ENCODE data around the gene WDR27. TPM values are rescaled to one million over a fixed set of nuclear protein-coding genes. Genes with fewer than 3 reads are reported as not detected.
"Not testable (repeated sequence)": the region's sequence is repeated elsewhere in the genome, so short reads cannot be mapped to it uniquely, and the experiment has no call there.

Gene WDR27
- polyA plus RNA-seq, 2 donors = 10.3 to 24.0 TPM

GRCh38 chr6:169617562-169617961 lies 84.3 kb downstream of the WDR27 start:
- WGBS, 2 donors = 93 to 95% methylated on average over 7 of the region's 7 CpGs
- Histone ChIP-seq H3K27me3 (ENCODE audit: control insufficient read depth in 1 of 2, insufficient read depth in 2 of 2, low read length in 2 of 2) (no peaks in the 10 kb centered on the region), H3K9me3 (ENCODE audit: control insufficient read depth in 2 of 2, insufficient read depth in 1 of 2, low read depth in 1 of 2, low read length in 1 of 2) (no peaks in the 10 kb centered on the region), H3K4me1 (ENCODE audit: control insufficient read depth in 2 of 2, insufficient read depth in 2 of 2, low read length in 1 of 2) (peaks cover 0 to 5% of the 10 kb centered on the region in 2 donors), H3K4me3 (ENCODE audit: low read depth in 1 of 2, low read length in 2 of 2) (no peak overlapping the region), H3K27ac (ENCODE audit: low read depth in 2 of 2, low read length in 1 of 2) (no peak overlapping the region), H3K36me3 (ENCODE audit: control insufficient read depth in 2 of 2, insufficient read depth in 2 of 2, low read length in 1 of 2) (no peaks in the 10 kb centered on the region)

- H3K27me3 ChIP-seq (ENCODE audit: control insufficient read depth in 1 of 2, insufficient read depth in 2 of 2, low read length in 2 of 2); H3K36me3 ChIP-seq (ENCODE audit: control insufficient read depth in 2 of 2, insufficient read depth in 2 of 2, low read length in 1 of 2); H3K4me1 ChIP-seq (ENCODE audit: control insufficient read depth in 2 of 2, insufficient read depth in 2 of 2, low read length in 1 of 2); H3K27ac ChIP-seq (ENCODE audit: low read depth in 2 of 2, low read length in 1 of 2); H3K4me3 ChIP-seq (ENCODE audit: low read depth in 1 of 2, low read length in 2 of 2); H3K9me3 ChIP-seq (ENCODE audit: control insufficient read depth in 2 of 2, insufficient read depth in 1 of 2, low read depth in 1 of 2, low read length in 1 of 2): not testable (repeated sequence)
- 95 to 98% methylated on average over 2 of the region's 2 CpGs for WGBS, 2 donors
Measured at GRCh38 chr6:169608609-169609008, 93.2 kb downstream of the WDR27 start.

DNA sequence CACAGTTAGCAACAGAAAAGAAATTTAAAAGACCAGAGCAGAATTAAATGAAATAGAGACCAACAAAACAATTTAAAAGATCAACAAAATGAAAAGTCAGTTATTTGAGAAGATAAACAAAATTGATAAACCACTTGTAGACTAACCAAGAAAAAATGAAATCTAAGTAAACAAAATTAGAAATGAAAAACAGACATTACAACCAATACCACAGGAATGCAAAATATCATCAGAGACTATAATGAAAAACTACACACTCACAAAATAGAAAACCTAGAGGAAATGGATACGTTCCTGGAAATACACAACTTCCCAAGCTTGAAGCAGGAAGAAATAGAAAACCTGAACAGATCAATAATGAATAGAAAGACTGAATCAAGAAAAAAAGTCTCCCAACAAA lies 97.8 kb downstream of the WDR27 start:
- no peaks in the 10 kb centered on the region for H3K9me3 ChIP-seq (ENCODE audit: control insufficient read depth in 2 of 2, insufficient read depth in 1 of 2, low read depth in 1 of 2, low read length in 1 of 2)
- no peaks in the 10 kb centered on the region for H3K4me1 ChIP-seq (ENCODE audit: control insufficient read depth in 2 of 2, insufficient read depth in 2 of 2, low read length in 1 of 2)
- H3K36me3 ChIP-seq (ENCODE audit: control insufficient read depth in 2 of 2, insufficient read depth in 2 of 2, low read length in 1 of 2) = peaks cover 0 to 3% of the 10 kb centered on the region in 2 donors
- 85 to 87% methylated on average over 1 of the region's 1 CpG for WGBS, 2 donors
- H3K4me3 ChIP-seq (ENCODE audit: low read depth in 1 of 2, low read length in 2 of 2) = no peak overlapping the region
- no peak overlapping the region for H3K27ac ChIP-seq (ENCODE audit: low read depth in 2 of 2, low read length in 1 of 2)
- H3K27me3 ChIP-seq (ENCODE audit: control insufficient read depth in 1 of 2, insufficient read depth in 2 of 2, low read length in 2 of 2) = no peaks in the 10 kb centered on the region

DNA sequence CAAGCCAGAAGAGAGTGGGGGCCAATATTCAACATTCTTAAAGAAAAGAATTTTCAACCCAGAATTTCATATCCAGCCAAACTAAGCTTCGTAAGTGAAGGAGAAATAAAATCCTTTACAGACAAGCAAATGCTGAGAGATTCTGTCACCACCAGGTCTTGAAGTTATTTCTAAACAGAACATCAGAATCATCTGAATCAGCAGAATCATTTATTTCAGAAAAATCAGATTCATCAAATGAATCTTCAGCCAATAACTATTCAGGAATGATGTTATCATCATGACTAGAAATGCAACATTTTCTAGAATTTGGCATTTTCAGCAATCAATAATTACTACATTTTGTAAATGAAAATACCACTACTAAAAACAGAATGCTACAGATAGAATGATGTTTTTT lies 100.7 kb downstream of the WDR27 start:
- H3K9me3 ChIP-seq (ENCODE audit: control insufficient read depth in 2 of 2, insufficient read depth in 1 of 2, low read depth in 1 of 2, low read length in 1 of 2); H3K27ac ChIP-seq (ENCODE audit: low read depth in 2 of 2, low read length in 1 of 2); H3K4me1 ChIP-seq (ENCODE audit: control insufficient read depth in 2 of 2, insufficient read depth in 2 of 2, low read length in 1 of 2); H3K36me3 ChIP-seq (ENCODE audit: control insufficient read depth in 2 of 2, insufficient read depth in 2 of 2, low read length in 1 of 2); H3K27me3 ChIP-seq (ENCODE audit: control insufficient read depth in 1 of 2, insufficient read depth in 2 of 2, low read length in 2 of 2); H3K4me3 ChIP-seq (ENCODE audit: low read depth in 1 of 2, low read length in 2 of 2): not testable (repeated sequence)
- WGBS, 2 donors = 100% methylated on average over 1 of the region's 1 CpG

- no peaks in the 10 kb centered on the region for H3K36me3 ChIP-seq (ENCODE audit: control insufficient read depth in 2 of 2, insufficient read depth in 2 of 2, low read length in 1 of 2)
- H3K4me3 ChIP-seq (ENCODE audit: low read depth in 1 of 2, low read length in 2 of 2) = no peak overlapping the region
- no peaks in the 10 kb centered on the region for H3K4me1 ChIP-seq (ENCODE audit: control insufficient read depth in 2 of 2, insufficient read depth in 2 of 2, low read length in 1 of 2)
- WGBS, 2 donors = 72 to 74% methylated on average over 1 of the region's 1 CpG
- no peaks in the 10 kb centered on the region for H3K9me3 ChIP-seq (ENCODE audit: control insufficient read depth in 2 of 2, insufficient read depth in 1 of 2, low read depth in 1 of 2, low read length in 1 of 2)
- no peak overlapping the region for H3K27ac ChIP-seq (ENCODE audit: low read depth in 2 of 2, low read length in 1 of 2)
- H3K27me3 ChIP-seq (ENCODE audit: control insufficient read depth in 1 of 2, insufficient read depth in 2 of 2, low read length in 2 of 2) = no peaks in the 10 kb centered on the region
Measured at GRCh38 chr6:169592558-169592957, 109.3 kb downstream of the WDR27 start.

DNA sequence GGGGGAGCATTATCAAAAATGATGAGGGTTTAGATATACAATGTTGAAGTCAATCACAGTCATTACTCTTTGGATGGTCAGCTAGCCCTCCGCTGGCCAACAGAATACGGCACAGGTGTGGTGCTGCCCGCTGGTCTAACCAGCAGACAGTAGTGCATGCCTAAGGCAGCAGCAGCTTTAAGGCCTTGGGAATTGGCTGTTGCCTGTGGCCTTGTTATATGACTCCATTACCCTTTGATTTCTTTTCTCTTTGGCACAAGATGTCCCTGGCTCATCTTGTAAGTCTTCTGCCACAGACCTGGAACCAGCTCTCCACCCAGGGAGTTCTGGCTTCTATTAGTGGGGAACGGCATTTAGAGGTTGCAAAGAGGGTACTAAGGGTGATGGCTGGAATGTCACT lies 110.2 kb downstream of the WDR27 start:
- Histone ChIP-seq H3K4me3 (ENCODE audit: low read depth in 1 of 2, low read length in 2 of 2) (no peak overlapping the region), H3K27me3 (ENCODE audit: control insufficient read depth in 1 of 2, insufficient read depth in 2 of 2, low read length in 2 of 2) (no peaks in the 10 kb centered on the region), H3K36me3 (ENCODE audit: control insufficient read depth in 2 of 2, insufficient read depth in 2 of 2, low read length in 1 of 2) (no peaks in the 10 kb centered on the region), H3K27ac (ENCODE audit: low read depth in 2 of 2, low read length in 1 of 2) (no peak overlapping the region), H3K9me3 (ENCODE audit: control insufficient read depth in 2 of 2, insufficient read depth in 1 of 2, low read depth in 1 of 2, low read length in 1 of 2) (no peaks in the 10 kb centered on the region), H3K4me1 (ENCODE audit: control insufficient read depth in 2 of 2, insufficient read depth in 2 of 2, low read length in 1 of 2) (no peaks in the 10 kb centered on the region)
- 89 to 98% methylated on average over 4 of the region's 4 CpGs for WGBS, 2 donors

DNA sequence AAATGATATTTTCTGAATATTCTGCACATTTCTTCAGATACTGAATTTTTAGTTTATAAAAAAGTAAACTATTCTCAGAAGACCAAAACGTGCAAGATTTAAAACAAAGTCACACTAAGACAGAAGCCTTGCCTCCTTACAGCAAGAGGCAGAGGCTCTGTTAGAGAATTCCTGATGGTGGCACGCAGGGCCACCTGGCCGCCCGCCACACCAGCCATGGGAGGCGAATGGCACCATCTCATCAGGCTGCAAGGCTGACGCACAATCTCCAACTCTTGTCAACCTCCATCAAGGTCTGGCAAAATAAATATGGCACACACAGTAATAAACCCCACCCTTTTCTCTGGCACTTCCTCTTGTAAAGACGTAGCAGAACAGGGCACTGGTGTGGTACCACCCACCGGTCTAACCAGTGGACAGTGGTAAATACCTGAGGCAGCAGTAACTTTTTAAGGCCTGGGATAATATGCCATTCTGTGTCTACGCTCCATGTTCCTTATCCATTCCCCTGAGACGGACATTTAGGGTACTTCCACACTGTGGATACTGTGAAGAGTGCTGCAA lies 111.4 kb downstream of the WDR27 start:
- no peaks in the 10 kb centered on the region for H3K9me3 ChIP-seq (ENCODE audit: control insufficient read depth in 2 of 2, insufficient read depth in 1 of 2, low read depth in 1 of 2, low read length in 1 of 2)
- H3K36me3 ChIP-seq (ENCODE audit: control insufficient read depth in 2 of 2, insufficient read depth in 2 of 2, low read length in 1 of 2) = no peaks in the 10 kb centered on the region
- WGBS, 2 donors = 86 to 91% methylated on average over 10 of the region's 10 CpGs
- no peaks in the 10 kb centered on the region for H3K4me1 ChIP-seq (ENCODE audit: control insufficient read depth in 2 of 2, insufficient read depth in 2 of 2, low read length in 1 of 2)
- H3K4me3 ChIP-seq (ENCODE audit: low read depth in 1 of 2, low read length in 2 of 2) = no peak overlapping the region
- H3K27ac ChIP-seq (ENCODE audit: low read depth in 2 of 2, low read length in 1 of 2) = no peak overlapping the region
- no peaks in the 10 kb centered on the region for H3K27me3 ChIP-seq (ENCODE audit: control insufficient read depth in 1 of 2, insufficient read depth in 2 of 2, low read length in 2 of 2)

- H3K27ac ChIP-seq (ENCODE audit: low read depth in 2 of 2, low read length in 1 of 2) = no peak overlapping the region
- no peaks in the 10 kb centered on the region for H3K36me3 ChIP-seq (ENCODE audit: control insufficient read depth in 2 of 2, insufficient read depth in 2 of 2, low read length in 1 of 2)
- 58 to 70% methylated on average over 6 of the region's 6 CpGs for WGBS, 2 donors
- no peak overlapping the region for H3K4me3 ChIP-seq (ENCODE audit: low read depth in 1 of 2, low read length in 2 of 2)
- H3K4me1 ChIP-seq (ENCODE audit: control insufficient read depth in 2 of 2, insufficient read depth in 2 of 2, low read length in 1 of 2) = no peaks in the 10 kb centered on the region
- no peaks in the 10 kb centered on the region for H3K27me3 ChIP-seq (ENCODE audit: control insufficient read depth in 1 of 2, insufficient read depth in 2 of 2, low read length in 2 of 2)
- H3K9me3 ChIP-seq (ENCODE audit: control insufficient read depth in 2 of 2, insufficient read depth in 1 of 2, low read depth in 1 of 2, low read length in 1 of 2) = no peaks in the 10 kb centered on the region
Measured at GRCh38 chr6:169589699-169590257, 112.1 kb downstream of the WDR27 start.

- no peaks in the 10 kb centered on the region for H3K9me3 ChIP-seq (ENCODE audit: control insufficient read depth in 2 of 2, insufficient read depth in 1 of 2, low read depth in 1 of 2, low read length in 1 of 2)
- H3K4me1 ChIP-seq (ENCODE audit: control insufficient read depth in 2 of 2, insufficient read depth in 2 of 2, low read length in 1 of 2) = no peaks in the 10 kb centered on the region
- no peak overlapping the region for H3K27ac ChIP-seq (ENCODE audit: low read depth in 2 of 2, low read length in 1 of 2)
- 56 to 57% methylated on average over 3 of the region's 3 CpGs for WGBS, 2 donors
- H3K27me3 ChIP-seq (ENCODE audit: control insufficient read depth in 1 of 2, insufficient read depth in 2 of 2, low read length in 2 of 2) = no peaks in the 10 kb centered on the region
- H3K36me3 ChIP-seq (ENCODE audit: control insufficient read depth in 2 of 2, insufficient read depth in 2 of 2, low read length in 1 of 2) = no peaks in the 10 kb centered on the region
- no peak overlapping the region for H3K4me3 ChIP-seq (ENCODE audit: low read depth in 1 of 2, low read length in 2 of 2)
Measured at GRCh38 chr6:169589293-169589692, 112.5 kb downstream of the WDR27 start.

DNA sequence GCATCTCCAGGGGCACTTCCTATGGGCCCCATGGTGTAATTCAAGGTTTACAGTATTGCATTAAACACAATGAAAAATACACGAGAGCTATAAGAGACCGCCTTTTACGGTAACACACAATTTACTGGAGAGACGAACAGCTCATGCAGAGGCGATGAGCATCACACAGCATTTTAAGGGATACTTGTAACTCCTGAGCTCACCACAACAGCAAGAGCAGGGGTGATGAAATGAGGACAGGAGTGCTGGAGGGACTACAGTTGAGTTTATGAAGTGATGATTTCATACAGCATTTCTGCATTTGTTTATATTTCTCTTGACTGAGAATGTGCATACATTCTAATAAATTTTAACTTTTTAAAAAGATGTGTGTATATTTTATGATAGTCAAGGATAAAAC lies 113.9 kb downstream of the WDR27 start:
- Histone ChIP-seq H3K4me1 (ENCODE audit: control insufficient read depth in 2 of 2, insufficient read depth in 2 of 2, low read length in 1 of 2) (no peaks in the 10 kb centered on the region), H3K27ac (ENCODE audit: low read depth in 2 of 2, low read length in 1 of 2) (no peak overlapping the region), H3K27me3 (ENCODE audit: control insufficient read depth in 1 of 2, insufficient read depth in 2 of 2, low read length in 2 of 2) (no peaks in the 10 kb centered on the region), H3K36me3 (ENCODE audit: control insufficient read depth in 2 of 2, insufficient read depth in 2 of 2, low read length in 1 of 2) (no peaks in the 10 kb centered on the region), H3K4me3 (ENCODE audit: low read depth in 1 of 2, low read length in 2 of 2) (no peak overlapping the region), H3K9me3 (ENCODE audit: control insufficient read depth in 2 of 2, insufficient read depth in 1 of 2, low read depth in 1 of 2, low read length in 1 of 2) (no peaks in the 10 kb centered on the region)
- WGBS, 2 donors = 93% methylated on average over 5 of the region's 5 CpGs

Measured in esophagus (tissue), 2 donors.